Mesendoderm (in vitro differentiated cells): ENCODE results near the gene NUP188.

Source experiments
- DNase-seq: peaks from one replicate; pipeline ENCODE4 v3.0.0; 2013
- H2AK5ac ChIP-seq: 2 replicates; pipeline ENCODE4 v1.6.1; 2013; ENCODE audit warnings: low read length, inconsistent platforms
- H2BK120ac ChIP-seq: 2 replicates; pipeline ENCODE4 v1.6.1; 2013; ENCODE audit warnings: low read depth, mild to moderate bottlenecking, low read length, moderate library complexity, mixed read lengths
- H2BK15ac ChIP-seq: replicated peaks from 2 replicates; pipeline ENCODE4 v1.6.1; 2013; ENCODE audit warnings: low read depth, mild to moderate bottlenecking, moderate library complexity
- H2BK5ac ChIP-seq: 2 replicates; pipeline ENCODE4 v1.6.1; 2013; ENCODE audit warnings: low read length, inconsistent platforms
- H3K18ac ChIP-seq: 2 replicates; pipeline ENCODE4 v1.6.1; 2013; ENCODE audit warnings: mild to moderate bottlenecking, low read length, mixed read lengths
- H3K23ac ChIP-seq: one replicate; pipeline ENCODE4 v1.6.1; 2013; ENCODE audit warnings: low read length
- H3K27ac ChIP-seq: 2 replicates; pipeline ENCODE4 v1.5.1; 2013; ENCODE audit warnings: low read depth, mild to moderate bottlenecking, inconsistent platforms, low read length, moderate library complexity
- H3K27me3 ChIP-seq: 2 replicates; pipeline ENCODE4 v1.6.1; 2013; ENCODE audit warnings: low read length, control low read depth, mild to moderate bottlenecking, inconsistent platforms; ENCODE audit not compliant: insufficient read depth, poor library complexity
- H3K36me3 ChIP-seq: 2 replicates; pipeline ENCODE4 v1.6.1; 2013; ENCODE audit warnings: low read length, inconsistent platforms; ENCODE audit not compliant: control insufficient read depth, insufficient read depth
- H3K4ac ChIP-seq: one replicate; pipeline ENCODE4 v1.6.1; 2013; ENCODE audit warnings: low read depth, mild to moderate bottlenecking, low read length, moderate library complexity
- H3K4me1 ChIP-seq: 2 replicates; pipeline ENCODE4 v1.6.1; 2013; ENCODE audit warnings: low read depth, low read length, inconsistent platforms; ENCODE audit not compliant: control insufficient read depth
- H3K4me2 ChIP-seq: 2 replicates; pipeline ENCODE4 v1.6.1; 2013; ENCODE audit warnings: low read length
- H3K4me3 ChIP-seq: 2 replicates; pipeline ENCODE4 v1.5.1; 2013; ENCODE audit warnings: mild to moderate bottlenecking, low read length
- H3K56ac ChIP-seq: one replicate; pipeline ENCODE4 v1.6.1; 2013; ENCODE audit warnings: low read length
- H3K79me1 ChIP-seq: 2 replicates; pipeline ENCODE4 v1.6.1; 2013; ENCODE audit warnings: low read length, inconsistent platforms
- H3K79me2 ChIP-seq: 2 replicates; pipeline ENCODE4 v1.6.1; 2013; ENCODE audit warnings: mild to moderate bottlenecking, low read length; ENCODE audit not compliant: control insufficient read depth, insufficient read depth
- H3K9ac ChIP-seq: 2 replicates; pipeline ENCODE4 v1.6.1; 2013; ENCODE audit warnings: low read length, inconsistent platforms
- H4K5ac ChIP-seq: one replicate; pipeline ENCODE4 v1.6.1; 2013; ENCODE audit warnings: low read length
- H4K8ac ChIP-seq: one replicate; pipeline ENCODE4 v1.6.1; 2013; ENCODE audit warnings: low read depth, mild to moderate bottlenecking, control low read depth, low read length, moderate library complexity
- WGBS: extraction: QIAGEN DNeasy Blood & Tissue Kit; methylation state at CpG from one replicate; pipeline ENCODE4 v1.1.7; 2013; ENCODE audit warnings: low lambda C conversion rate, missing lambda C conversion rate; ENCODE audit not compliant: insufficient coverage; ENCODE audit errors: extremely low coverage; 5-methylcytosine and 5-hydroxymethylcytosine counted together

The NUP188 gene

GRCh38 chr9:129011761-129012181, 64.3 kb downstream of the NUP188 start:
- H3K36me3 ChIP-seq, result peaks cover 6% of the 10 kb centered on the region
- no peak overlapping the region for H3K4ac ChIP-seq
- no peak for DNase-seq

DNA sequence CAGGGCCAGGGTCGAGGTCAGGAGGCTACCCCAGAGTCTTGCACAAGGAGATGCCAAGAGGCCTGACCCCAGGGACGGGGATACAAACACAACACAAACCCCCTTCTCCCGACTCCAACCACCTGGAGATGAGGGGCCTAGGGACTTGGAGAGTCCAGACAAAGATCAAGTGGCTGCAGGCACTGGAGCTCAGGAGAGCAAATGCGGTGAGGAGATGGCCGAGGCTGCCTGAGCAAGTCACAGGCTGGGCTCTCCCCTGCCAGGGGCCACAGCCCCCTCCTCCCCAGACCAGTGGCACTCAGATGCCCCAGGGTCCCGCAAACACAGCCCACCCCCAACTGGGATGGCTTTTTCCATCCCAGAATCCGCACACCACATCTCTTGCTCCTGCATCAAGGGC, 64.8 kb downstream of the NUP188 start:
- Histone ChIP-seq H3K4ac (no peak overlapping the region), H3K4me3 (no peak overlapping the region), H3K27ac (no peak overlapping the region), H4K8ac (no peak overlapping the region), H3K23ac (no peak overlapping the region), H3K4me2 (no peak overlapping the region), H3K9ac (no peak overlapping the region), H3K56ac (no peak overlapping the region), H4K5ac (no peak overlapping the region), H2BK5ac (no peak overlapping the region), H2BK120ac (no peak overlapping the region), H2BK15ac (no peak overlapping the region), H3K18ac (no peak overlapping the region), H3K36me3 (peaks cover 6% of the 10 kb centered on the region), H2AK5ac (no peak overlapping the region), H3K79me1 (no peaks in the 10 kb centered on the region), H3K79me2 (no peaks in the 10 kb centered on the region), H3K27me3 (no peaks in the 10 kb centered on the region), H3K4me1 (no peaks in the 10 kb centered on the region)
- DNase-seq, result no peak
- no CpG with 5 or more reads among the region's 7 CpGs for WGBS

More at GRCh38 chr9:129011761-129012181, 64.3 kb downstream of the NUP188 start:
- Histone ChIP-seq H2BK5ac (no peak overlapping the region), H3K9ac (no peak overlapping the region), H3K4me3 (no peak overlapping the region), H3K27me3 (no peaks in the 10 kb centered on the region), H3K23ac (no peak overlapping the region), H3K4me2 (no peak overlapping the region), H3K79me1 (no peaks in the 10 kb centered on the region), H2BK15ac (no peak overlapping the region), H3K56ac (no peak overlapping the region), H4K8ac (no peak overlapping the region), H4K5ac (no peak overlapping the region), H3K79me2 (no peaks in the 10 kb centered on the region), H3K27ac (no peak overlapping the region), H2BK120ac (no peak overlapping the region), H3K4me1 (no peaks in the 10 kb centered on the region), H2AK5ac (no peak overlapping the region), H3K18ac (no peak overlapping the region)
- no CpG with 5 or more reads among the region's 11 CpGs for WGBS

GRCh38 chr9:129012893-129013448, 65.5 kb downstream of the NUP188 start:
- WGBS, result no CpG with 5 or more reads among the region's 16 CpGs

GRCh38 chr9:129013674-129014073, 66.2 kb downstream of the NUP188 start:
- no peaks in the 10 kb centered on the region for H3K4me1 ChIP-seq
- no peak overlapping the region for H3K4ac ChIP-seq
- H4K5ac ChIP-seq, result no peak overlapping the region
- no peak overlapping the region for H3K18ac ChIP-seq
- no peak for DNase-seq
- no peak overlapping the region for H2BK5ac ChIP-seq
- no peak overlapping the region for H3K23ac ChIP-seq
- no peak overlapping the region for H2AK5ac ChIP-seq
- no peak overlapping the region for H3K4me2 ChIP-seq
- no peaks in the 10 kb centered on the region for H3K79me2 ChIP-seq
- no peak overlapping the region for H2BK15ac ChIP-seq
- no peaks in the 10 kb centered on the region for H3K79me1 ChIP-seq
- H4K8ac ChIP-seq, result no peak overlapping the region
- no peaks in the 10 kb centered on the region for H3K36me3 ChIP-seq
- H3K27me3 ChIP-seq, result no peaks in the 10 kb centered on the region
- H3K56ac ChIP-seq, result no peak overlapping the region
- H3K27ac ChIP-seq, result no peak overlapping the region
- H3K4me3 ChIP-seq, result no peak overlapping the region
- H3K9ac ChIP-seq, result no peak overlapping the region
- no CpG with 5 or more reads among the region's 11 CpGs for WGBS
- no peak overlapping the region for H2BK120ac ChIP-seq

More at GRCh38 chr9:129012893-129013448, 65.5 kb downstream of the NUP188 start:
- no peak overlapping the region for H3K9ac ChIP-seq
- no peak overlapping the region for H3K4me3 ChIP-seq
- H3K36me3 ChIP-seq, result peaks cover 1% of the 10 kb centered on the region
- H3K4ac ChIP-seq, result no peak overlapping the region
- no peak overlapping the region for H3K4me2 ChIP-seq
- DNase-seq, result no peak
- no peak overlapping the region for H2BK15ac ChIP-seq
- no peak overlapping the region for H4K8ac ChIP-seq
- no peak overlapping the region for H3K18ac ChIP-seq
- no peak overlapping the region for H2BK120ac ChIP-seq
- no peak overlapping the region for H2BK5ac ChIP-seq
- no peak overlapping the region for H3K23ac ChIP-seq
- no peak overlapping the region for H4K5ac ChIP-seq
- no peaks in the 10 kb centered on the region for H3K79me1 ChIP-seq
- no peak overlapping the region for H3K27ac ChIP-seq
- H3K27me3 ChIP-seq, result no peaks in the 10 kb centered on the region
- H2AK5ac ChIP-seq, result no peak overlapping the region
- no peak overlapping the region for H3K56ac ChIP-seq
- no peaks in the 10 kb centered on the region for H3K4me1 ChIP-seq
- H3K79me2 ChIP-seq, result no peaks in the 10 kb centered on the region

DNA sequence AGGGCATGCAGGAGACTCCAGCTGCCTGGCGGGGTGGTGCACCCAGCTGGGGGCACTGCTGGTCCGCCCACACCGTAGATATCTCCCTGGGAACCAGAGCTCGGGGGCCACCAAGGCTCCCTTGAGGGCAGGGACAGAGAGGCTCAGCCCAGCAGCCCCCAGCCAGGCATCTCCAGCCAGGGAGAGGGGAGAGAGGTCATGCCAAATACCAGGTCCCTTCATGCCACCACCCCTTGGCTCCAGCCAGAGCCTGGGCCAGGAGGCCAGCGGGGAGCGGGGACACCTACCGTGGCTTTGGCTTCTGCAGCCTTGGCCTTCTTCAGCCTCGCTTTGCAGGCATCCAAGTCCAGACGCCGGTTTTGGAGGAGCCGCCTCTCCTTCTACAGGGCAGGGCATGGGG, 66.6 kb downstream of the NUP188 start:
- H3K56ac ChIP-seq, result no peak overlapping the region
- no peaks in the 10 kb centered on the region for H3K4me1 ChIP-seq
- H3K79me2 ChIP-seq, result no peaks in the 10 kb centered on the region
- H4K5ac ChIP-seq, result no peak overlapping the region
- H3K9ac ChIP-seq, result no peak overlapping the region
- H2BK5ac ChIP-seq, result no peak overlapping the region
- DNase-seq, result no peak
- no peak overlapping the region for H2BK120ac ChIP-seq
- H3K27ac ChIP-seq, result no peak overlapping the region
- no peaks in the 10 kb centered on the region for H3K36me3 ChIP-seq
- H3K4me2 ChIP-seq, result no peak overlapping the region
- no peak overlapping the region for H3K23ac ChIP-seq
- no peak overlapping the region for H4K8ac ChIP-seq
- H2BK15ac ChIP-seq, result no peak overlapping the region
- no peak overlapping the region for H3K18ac ChIP-seq
- H2AK5ac ChIP-seq, result no peak overlapping the region
- H3K4ac ChIP-seq, result no peak overlapping the region
- WGBS, result no CpG with 5 or more reads among the region's 11 CpGs
- no peaks in the 10 kb centered on the region for H3K27me3 ChIP-seq
- H3K4me3 ChIP-seq, result no peak overlapping the region
- no peaks in the 10 kb centered on the region for H3K79me1 ChIP-seq

- Histone ChIP-seq H3K4me1 (no peaks in the 10 kb centered on the region), H3K56ac (no peak overlapping the region), H3K4me3 (no peak overlapping the region), H3K27ac (no peak overlapping the region), H3K79me2 (no peaks in the 10 kb centered on the region), H3K18ac (no peak overlapping the region), H4K5ac (no peak overlapping the region), H2AK5ac (no peak overlapping the region), H3K9ac (no peak overlapping the region), H2BK120ac (no peak overlapping the region), H3K36me3 (no peaks in the 10 kb centered on the region), H2BK15ac (no peak overlapping the region), H2BK5ac (no peak overlapping the region), H3K4me2 (no peak overlapping the region), H3K4ac (no peak overlapping the region), H3K79me1 (no peaks in the 10 kb centered on the region), H3K23ac (no peak overlapping the region), H3K27me3 (no peaks in the 10 kb centered on the region), H4K8ac (no peak overlapping the region)
- no peak for DNase-seq
- WGBS, result no CpG with 5 or more reads among the region's 8 CpGs
Measured at GRCh38 chr9:129014608-129015007, 67.1 kb downstream of the NUP188 start.
